GM23338 (cell line): Measurements from ENCODE around the gene TSHZ2. TPM values are rescaled to one million over a fixed set of nuclear protein-coding genes. Genes with fewer than 3 reads are reported as not detected.

Source experiments
- ATAC-seq: fragments of 200-7000 bp; cut with Tn5 transposase; 3 replicates; pipeline ENCODE4 v1.9.1; 2020
- DNase-seq: peaks from one replicate; pipeline ENCODE4 v3.0.0-alpha.2; 2015; ENCODE audit warnings: low spot score
- H2AFZ ChIP-seq: fragments of 200-600 bp; sonication (generic); 2 replicates; pipeline ENCODE4 v1.8.0; 2016; ENCODE audit warnings: antibody characterized with exemption, mild to moderate bottlenecking, moderate library complexity
- H3F3A ChIP-seq: fragments of 200-600 bp; sonication (generic); replicated peaks from 2 replicates; pipeline ENCODE4 v1.8.0; 2017; ENCODE audit warnings: antibody characterized with exemption, mixed run types, low read depth
- H3K27ac ChIP-seq: fragments of 200-600 bp; sonication (generic); 2 replicates; pipeline ENCODE4 v1.6.1; 2016; ENCODE audit warnings: low read depth
- H3K27me3 ChIP-seq: fragments of 200-600 bp; sonication (generic); 2 replicates; pipeline ENCODE4 v1.8.0; 2016; ENCODE audit warnings: mild to moderate bottlenecking, mixed run types, moderate library complexity; ENCODE audit not compliant: insufficient read depth
- H3K36me3 ChIP-seq: fragments of 200-600 bp; sonication (generic); 2 replicates; pipeline ENCODE4 v1.8.0; 2016; ENCODE audit warnings: mild to moderate bottlenecking; ENCODE audit not compliant: insufficient read depth
- H3K4me1 ChIP-seq: fragments of 200-600 bp; sonication (generic); 2 replicates; pipeline ENCODE4 v1.8.0; 2016; ENCODE audit warnings: mild to moderate bottlenecking, moderate library complexity; ENCODE audit not compliant: insufficient read depth
- H3K4me2 ChIP-seq: fragments of 200-600 bp; sonication (generic); 2 replicates; pipeline ENCODE4 v1.7.1; 2017; ENCODE audit warnings: mixed run types
- H3K4me3 ChIP-seq: fragments of 200-600 bp; sonication (generic); 2 replicates; pipeline ENCODE4 v1.6.1; 2016; ENCODE audit warnings: mixed run types
- H3K79me2 ChIP-seq: fragments of 200-600 bp; sonication (generic); replicated peaks from 2 replicates; pipeline ENCODE4 v1.8.0; 2017; ENCODE audit warnings: mild to moderate bottlenecking; ENCODE audit not compliant: insufficient read depth
- H3K9me2 ChIP-seq: fragments of 200-600 bp; sonication (generic); 2 replicates; pipeline ENCODE4 v1.8.0; 2017; ENCODE audit not compliant: insufficient read depth
- H4K20me1 ChIP-seq: fragments of 200-600 bp; sonication (generic); replicated peaks from 2 replicates; pipeline ENCODE4 v1.8.0; 2017; ENCODE audit warnings: mild to moderate bottlenecking; ENCODE audit not compliant: insufficient read depth
- H3K27ac Mint-ChIP-seq: 2 replicates; pipeline ENCODE4 v1.8.0; 2020; ENCODE audit warnings: inconsistent platforms, mild to moderate bottlenecking, moderate library complexity, mixed read lengths
- H3K27me3 Mint-ChIP-seq: 3 replicates; pipeline ENCODE4 v1.8.0; 2022; ENCODE audit warnings: low read depth, mild to moderate bottlenecking, moderate library complexity, mixed read lengths, inconsistent platforms; ENCODE audit not compliant: insufficient read depth, poor library complexity
- H3K36me3 Mint-ChIP-seq: 3 replicates; pipeline ENCODE4 v1.8.0; 2021; ENCODE audit warnings: low read depth, mild to moderate bottlenecking, inconsistent platforms, moderate library complexity, mixed read lengths
- H3K4me1 Mint-ChIP-seq: 3 replicates; pipeline ENCODE4 v1.8.0; 2020; ENCODE audit warnings: mild to moderate bottlenecking, inconsistent platforms, mixed read lengths
- H3K4me3 Mint-ChIP-seq: 3 replicates; pipeline ENCODE4 v1.8.0; 2021; ENCODE audit warnings: moderate library complexity, mild to moderate bottlenecking, inconsistent platforms, mixed read lengths
- H3K9me3 Mint-ChIP-seq: 3 replicates; pipeline ENCODE4 v1.8.0; 2020; ENCODE audit warnings: moderate library complexity, mild to moderate bottlenecking, inconsistent platforms, mixed read lengths
- CREB1 ChIP-seq: fragments of 250-450 bp; sonication (Bioruptor Pico); IDR thresholded peaks from 2 replicates; pipeline ENCODE4 v1.5.0; 2020; ENCODE audit warnings: low read depth, mild to moderate bottlenecking, moderate library complexity
- EZH2 ChIP-seq: fragments of 200-600 bp; sonication (generic); IDR thresholded peaks from one replicate; pipeline ENCODE4 v1.8.0; 2017; ENCODE audit warnings: antibody characterized with exemption, mild to moderate bottlenecking, low read depth; ENCODE audit not compliant: unreplicated experiment
- EZH2phosphoT487 ChIP-seq: fragments of 200-600 bp; sonication (generic); IDR thresholded peaks from one replicate; pipeline ENCODE4 v1.8.1; 2018; ENCODE audit warnings: antibody characterized with exemption; ENCODE audit not compliant: unreplicated experiment
- JUNB ChIP-seq: IDR thresholded peaks from one replicate; pipeline ENCODE4 v1.6.1; 2016; ENCODE audit warnings: antibody characterized with exemption; ENCODE audit not compliant: unreplicated experiment
- NANOG ChIP-seq: IDR thresholded peaks from 2 replicates; pipeline ENCODE4 v1.6.1; 2016; ENCODE audit warnings: antibody characterized with exemption, borderline replicate concordance
- POLR2AphosphoS5 ChIP-seq: IDR thresholded peaks from 2 replicates; pipeline ENCODE4 v1.6.1; 2016; ENCODE audit warnings: antibody characterized with exemption, low read depth
- STAT1 ChIP-seq: IDR thresholded peaks from one replicate; pipeline ENCODE4 v1.6.1; 2016; ENCODE audit warnings: antibody characterized with exemption; ENCODE audit not compliant: unreplicated experiment
- ZNF114 ChIP-seq: fragments of 250-450 bp; sonication (Bioruptor Pico); IDR thresholded peaks from 2 replicates; pipeline ENCODE4 v1.5.0; 2020; ENCODE audit warnings: mild to moderate bottlenecking, moderate library complexity
- ZNF331 ChIP-seq: fragments of 250-450 bp; sonication (Bioruptor Pico); IDR thresholded peaks from 2 replicates; pipeline ENCODE4 v1.5.0; 2020; ENCODE audit warnings: low read depth, mild to moderate bottlenecking, moderate library complexity
- polyA plus RNA-seq: library from polyadenylated mRNA; unstranded; fragments of >200 nt; fragmentation: Nextera tagmentation; extraction: Ambion mirVana; gene quantifications from 2 replicates; pipeline ENCODE4 v1.2.1, GENCODE V29; 2016
- total RNA-seq: library from RNA; depleted of rRNA; stranded (reverse); fragments of >200 nt; shearing (Covaris generic); gene quantifications from 2 replicates; pipeline ENCODE4 v1.2.3, GENCODE V29; 2014
- TF ChIP-seq, protein P1 (sequence below): IDR thresholded peaks from one replicate; pipeline ENCODE4 v1.6.1; 2018; ENCODE audit warnings: antibody characterized with exemption; ENCODE audit not compliant: unreplicated experiment
- TF ChIP-seq, protein P2 (sequence below): fragments of 250-450 bp; sonication (Bioruptor Pico); IDR thresholded peaks from 2 replicates; pipeline ENCODE4 v1.5.0; 2020; ENCODE audit warnings: mild to moderate bottlenecking, moderate library complexity
- TF ChIP-seq, protein P3 (sequence below): IDR thresholded peaks from 2 replicates; pipeline ENCODE4 v1.6.1; 2016; ENCODE audit warnings: antibody characterized with exemption

Gene TSHZ2
- total and polyA plus RNA-seq, 2 experiments from 2014 or later: 0.49 to 1.3 TPM

- H3F3A ChIP-seq: no peaks in the 10 kb centered on the region
- H3K4me1 ChIP-seq: no peaks in the 10 kb centered on the region
- no peaks in the 10 kb centered on the region for H3K27me3 ChIP-seq
- Mint-ChIP-seq H3K9me3 (peaks cover 5% of the 10 kb centered on the region; the same call in 1 of the 3 replicates), H3K27me3 (peaks cover 5% of the 10 kb centered on the region), H3K4me3 (no peak overlapping the region), H3K27ac (no peak overlapping the region), H3K36me3 (peaks cover 3% of the 10 kb centered on the region; the same call in 2 of the 3 replicates), H3K4me1 (peaks cover 7% of the 10 kb centered on the region)
- TF ChIP-seq POLR2AphosphoS5 (no peak), NANOG (no peak), JUNB (no peak), ZNF114 (CRISPR knock-in tag) (no peak), ZNF331 (CRISPR knock-in tag) (no peak), EZH2phosphoT487 (no peak), EZH2 (no peak), CREB1 (CRISPR knock-in tag) (no peak), STAT1 (no peak)
- TF ChIP-seq, protein P1, sequence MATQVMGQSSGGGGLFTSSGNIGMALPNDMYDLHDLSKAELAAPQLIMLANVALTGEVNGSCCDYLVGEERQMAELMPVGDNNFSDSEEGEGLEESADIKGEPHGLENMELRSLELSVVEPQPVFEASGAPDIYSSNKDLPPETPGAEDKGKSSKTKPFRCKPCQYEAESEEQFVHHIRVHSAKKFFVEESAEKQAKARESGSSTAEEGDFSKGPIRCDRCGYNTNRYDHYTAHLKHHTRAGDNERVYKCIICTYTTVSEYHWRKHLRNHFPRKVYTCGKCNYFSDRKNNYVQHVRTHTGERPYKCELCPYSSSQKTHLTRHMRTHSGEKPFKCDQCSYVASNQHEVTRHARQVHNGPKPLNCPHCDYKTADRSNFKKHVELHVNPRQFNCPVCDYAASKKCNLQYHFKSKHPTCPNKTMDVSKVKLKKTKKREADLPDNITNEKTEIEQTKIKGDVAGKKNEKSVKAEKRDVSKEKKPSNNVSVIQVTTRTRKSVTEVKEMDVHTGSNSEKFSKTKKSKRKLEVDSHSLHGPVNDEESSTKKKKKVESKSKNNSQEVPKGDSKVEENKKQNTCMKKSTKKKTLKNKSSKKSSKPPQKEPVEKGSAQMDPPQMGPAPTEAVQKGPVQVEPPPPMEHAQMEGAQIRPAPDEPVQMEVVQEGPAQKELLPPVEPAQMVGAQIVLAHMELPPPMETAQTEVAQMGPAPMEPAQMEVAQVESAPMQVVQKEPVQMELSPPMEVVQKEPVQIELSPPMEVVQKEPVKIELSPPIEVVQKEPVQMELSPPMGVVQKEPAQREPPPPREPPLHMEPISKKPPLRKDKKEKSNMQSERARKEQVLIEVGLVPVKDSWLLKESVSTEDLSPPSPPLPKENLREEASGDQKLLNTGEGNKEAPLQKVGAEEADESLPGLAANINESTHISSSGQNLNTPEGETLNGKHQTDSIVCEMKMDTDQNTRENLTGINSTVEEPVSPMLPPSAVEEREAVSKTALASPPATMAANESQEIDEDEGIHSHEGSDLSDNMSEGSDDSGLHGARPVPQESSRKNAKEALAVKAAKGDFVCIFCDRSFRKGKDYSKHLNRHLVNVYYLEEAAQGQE: no peak
- TF ChIP-seq, protein P2, sequence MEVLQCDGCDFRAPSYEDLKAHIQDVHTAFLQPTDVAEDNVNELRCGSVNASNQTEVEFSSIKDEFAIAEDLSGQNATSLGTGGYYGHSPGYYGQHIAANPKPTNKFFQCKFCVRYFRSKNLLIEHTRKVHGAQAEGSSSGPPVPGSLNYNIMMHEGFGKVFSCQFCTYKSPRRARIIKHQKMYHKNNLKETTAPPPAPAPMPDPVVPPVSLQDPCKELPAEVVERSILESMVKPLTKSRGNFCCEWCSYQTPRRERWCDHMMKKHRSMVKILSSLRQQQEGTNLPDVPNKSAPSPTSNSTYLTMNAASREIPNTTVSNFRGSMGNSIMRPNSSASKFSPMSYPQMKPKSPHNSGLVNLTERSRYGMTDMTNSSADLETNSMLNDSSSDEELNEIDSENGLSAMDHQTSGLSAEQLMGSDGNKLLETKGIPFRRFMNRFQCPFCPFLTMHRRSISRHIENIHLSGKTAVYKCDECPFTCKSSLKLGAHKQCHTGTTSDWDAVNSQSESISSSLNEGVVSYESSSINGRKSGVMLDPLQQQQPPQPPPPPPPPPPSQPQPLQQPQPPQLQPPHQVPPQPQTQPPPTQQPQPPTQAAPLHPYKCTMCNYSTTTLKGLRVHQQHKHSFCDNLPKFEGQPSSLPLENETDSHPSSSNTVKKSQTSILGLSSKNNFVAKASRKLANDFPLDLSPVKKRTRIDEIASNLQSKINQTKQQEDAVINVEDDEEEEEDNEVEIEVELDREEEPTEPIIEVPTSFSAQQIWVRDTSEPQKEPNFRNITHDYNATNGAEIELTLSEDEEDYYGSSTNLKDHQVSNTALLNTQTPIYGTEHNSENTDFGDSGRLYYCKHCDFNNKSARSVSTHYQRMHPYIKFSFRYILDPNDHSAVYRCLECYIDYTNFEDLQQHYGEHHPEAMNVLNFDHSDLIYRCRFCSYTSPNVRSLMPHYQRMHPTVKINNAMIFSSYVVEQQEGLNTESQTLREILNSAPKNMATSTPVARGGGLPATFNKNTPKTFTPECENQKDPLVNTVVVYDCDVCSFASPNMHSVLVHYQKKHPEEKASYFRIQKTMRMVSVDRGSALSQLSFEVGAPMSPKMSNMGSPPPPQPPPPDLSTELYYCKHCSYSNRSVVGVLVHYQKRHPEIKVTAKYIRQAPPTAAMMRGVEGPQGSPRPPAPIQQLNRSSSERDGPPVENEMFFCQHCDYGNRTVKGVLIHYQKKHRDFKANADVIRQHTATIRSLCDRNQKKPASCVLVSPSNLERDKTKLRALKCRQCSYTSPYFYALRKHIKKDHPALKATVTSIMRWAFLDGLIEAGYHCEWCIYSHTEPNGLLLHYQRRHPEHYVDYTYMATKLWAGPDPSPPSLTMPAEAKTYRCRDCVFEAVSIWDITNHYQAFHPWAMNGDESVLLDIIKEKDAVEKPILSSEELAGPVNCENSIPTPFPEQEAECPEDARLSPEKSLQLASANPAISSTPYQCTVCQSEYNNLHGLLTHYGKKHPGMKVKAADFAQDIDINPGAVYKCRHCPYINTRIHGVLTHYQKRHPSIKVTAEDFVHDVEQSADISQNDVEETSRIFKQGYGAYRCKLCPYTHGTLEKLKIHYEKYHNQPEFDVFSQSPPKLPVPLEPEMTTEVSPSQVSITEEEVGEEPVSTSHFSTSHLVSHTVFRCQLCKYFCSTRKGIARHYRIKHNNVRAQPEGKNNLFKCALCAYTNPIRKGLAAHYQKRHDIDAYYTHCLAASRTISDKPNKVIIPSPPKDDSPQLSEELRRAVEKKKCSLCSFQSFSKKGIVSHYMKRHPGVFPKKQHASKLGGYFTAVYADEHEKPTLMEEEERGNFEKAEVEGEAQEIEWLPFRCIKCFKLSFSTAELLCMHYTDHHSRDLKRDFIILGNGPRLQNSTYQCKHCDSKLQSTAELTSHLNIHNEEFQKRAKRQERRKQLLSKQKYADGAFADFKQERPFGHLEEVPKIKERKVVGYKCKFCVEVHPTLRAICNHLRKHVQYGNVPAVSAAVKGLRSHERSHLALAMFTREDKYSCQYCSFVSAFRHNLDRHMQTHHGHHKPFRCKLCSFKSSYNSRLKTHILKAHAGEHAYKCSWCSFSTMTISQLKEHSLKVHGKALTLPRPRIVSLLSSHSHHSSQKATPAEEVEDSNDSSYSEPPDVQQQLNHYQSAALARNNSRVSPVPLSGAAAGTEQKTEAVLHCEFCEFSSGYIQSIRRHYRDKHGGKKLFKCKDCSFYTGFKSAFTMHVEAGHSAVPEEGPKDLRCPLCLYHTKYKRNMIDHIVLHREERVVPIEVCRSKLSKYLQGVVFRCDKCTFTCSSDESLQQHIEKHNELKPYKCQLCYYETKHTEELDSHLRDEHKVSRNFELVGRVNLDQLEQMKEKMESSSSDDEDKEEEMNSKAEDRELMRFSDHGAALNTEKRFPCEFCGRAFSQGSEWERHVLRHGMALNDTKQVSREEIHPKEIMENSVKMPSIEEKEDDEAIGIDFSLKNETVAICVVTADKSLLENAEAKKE: no peak
- TF ChIP-seq, protein P3, sequence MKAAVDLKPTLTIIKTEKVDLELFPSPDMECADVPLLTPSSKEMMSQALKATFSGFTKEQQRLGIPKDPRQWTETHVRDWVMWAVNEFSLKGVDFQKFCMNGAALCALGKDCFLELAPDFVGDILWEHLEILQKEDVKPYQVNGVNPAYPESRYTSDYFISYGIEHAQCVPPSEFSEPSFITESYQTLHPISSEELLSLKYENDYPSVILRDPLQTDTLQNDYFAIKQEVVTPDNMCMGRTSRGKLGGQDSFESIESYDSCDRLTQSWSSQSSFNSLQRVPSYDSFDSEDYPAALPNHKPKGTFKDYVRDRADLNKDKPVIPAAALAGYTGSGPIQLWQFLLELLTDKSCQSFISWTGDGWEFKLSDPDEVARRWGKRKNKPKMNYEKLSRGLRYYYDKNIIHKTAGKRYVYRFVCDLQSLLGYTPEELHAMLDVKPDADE: no peak
- H4K20me1 ChIP-seq: no peaks in the 10 kb centered on the region
- no peak overlapping the region for H3K4me3 ChIP-seq
- ATAC-seq (no peak), DNase-seq (no peak)
- no peaks in the 10 kb centered on the region; the same call in 1 of the 2 replicates for H3K9me2 ChIP-seq
- no peak overlapping the region for H3K27ac ChIP-seq
- no peak overlapping the region for H3K4me2 ChIP-seq
- no peak overlapping the region for H2AFZ ChIP-seq
- no peaks in the 10 kb centered on the region for H3K79me2 ChIP-seq
- no peaks in the 10 kb centered on the region for H3K36me3 ChIP-seq
These were observed 387.3 kb downstream of the TSHZ2 start for GRCh38 chr20:53359425-53359824.
